ENCODE data around the gene TP53TG5. TPM values are rescaled to one million over a fixed set of nuclear protein-coding genes. Genes with fewer than 3 reads are reported as not detected.
"Not testable (repeated sequence)": the region's sequence is repeated elsewhere in the genome, so short reads cannot be mapped to it uniquely, and the experiment has no call there.

The TP53TG5 gene
- total RNA-seq, 1 donor from 2014 or later, result 0.09 TPM

DNA sequence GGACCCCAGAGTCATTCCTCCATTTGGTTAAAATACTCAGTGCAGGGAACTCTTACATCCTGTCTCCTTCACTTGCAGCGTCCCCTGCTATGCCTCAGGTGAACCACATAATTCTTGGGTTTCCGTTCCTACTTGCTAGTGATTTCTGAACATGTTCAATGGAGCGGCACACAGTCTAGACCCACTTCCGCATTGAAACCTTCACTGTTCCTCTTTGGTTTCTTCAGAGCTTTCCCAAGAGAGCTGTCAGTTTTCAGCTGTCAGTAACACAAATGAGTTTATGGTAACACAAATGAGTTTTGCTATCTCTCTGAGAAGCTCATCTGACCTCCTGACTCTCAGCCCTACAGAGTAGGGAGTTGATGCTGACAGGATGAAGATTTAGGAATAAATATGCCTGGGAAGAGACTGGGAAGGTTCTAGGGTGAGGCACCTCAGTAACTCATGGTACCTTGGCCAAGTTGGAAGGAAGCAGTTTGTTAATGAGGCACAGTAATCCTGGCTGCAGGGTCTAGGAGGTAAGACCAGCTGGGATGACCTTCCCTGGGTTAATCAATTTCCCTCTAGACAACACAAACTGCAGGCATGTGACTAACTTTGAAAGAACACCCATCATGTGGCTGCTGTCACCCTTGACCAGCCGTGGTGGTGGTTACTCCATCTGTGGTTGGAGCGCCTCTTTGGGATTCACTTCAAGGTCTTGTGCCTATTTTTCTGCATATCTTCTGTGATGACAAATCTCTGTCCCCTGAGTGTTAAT, 9.7 kb downstream of the TP53TG5 start:
- intact Hi-C loops (cut with micrococcal nuclease), result loop anchor here (10.0 kb wide), 1 partner anchor 404 kb away; the partner anchor contains the start of genes STK4 and TOMM34

DNA sequence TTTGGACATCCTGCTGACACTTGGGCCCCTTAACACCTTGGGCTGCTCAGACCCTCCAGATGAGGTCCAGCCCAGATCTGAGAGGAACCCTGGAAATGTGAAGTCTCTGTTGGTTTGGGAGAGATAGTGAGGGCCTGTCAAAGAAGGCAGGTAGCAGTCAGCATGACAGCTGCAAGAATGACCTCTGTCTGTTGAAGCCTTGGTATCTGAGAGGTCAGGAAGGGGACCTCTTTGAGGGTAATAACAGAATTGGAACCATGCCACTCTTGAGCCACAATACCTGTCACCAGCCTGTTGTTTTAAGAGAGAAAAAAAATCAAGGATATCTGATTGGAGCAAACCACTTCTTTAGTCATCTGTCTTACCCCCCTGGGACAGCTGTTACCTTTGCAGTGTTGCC, 11.0 kb downstream of the TP53TG5 start:
- intact Hi-C loops (cut with micrococcal nuclease), result loop anchor here (10.0 kb wide), 1 partner anchor 402 kb away; the partner anchor contains the start of genes STK4 and TOMM34

DNA sequence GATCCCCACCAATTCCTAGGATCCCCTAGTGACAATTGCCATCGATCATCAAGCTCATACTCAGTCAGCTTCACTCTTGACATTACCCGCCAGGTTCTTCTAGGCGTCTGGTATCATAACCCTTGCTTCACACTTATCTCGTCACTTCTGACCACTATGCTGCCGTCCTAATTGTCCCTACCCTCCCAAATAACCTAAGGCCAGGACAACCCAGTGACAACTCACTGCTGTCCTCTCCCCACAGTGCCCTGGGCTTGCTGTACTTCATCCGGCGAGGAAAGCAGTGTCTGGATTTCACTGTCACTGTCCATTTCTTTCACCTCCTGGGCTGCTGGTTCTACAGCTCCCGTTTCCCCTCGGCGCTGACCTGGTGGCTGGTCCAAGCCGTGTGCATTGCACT, 11.5 kb downstream of the TP53TG5 start:
- intact Hi-C loops (cut with micrococcal nuclease), result loop anchor here (10.0 kb wide), 1 partner anchor 402 kb away; the partner anchor contains the start of genes STK4 and TOMM34

DNA sequence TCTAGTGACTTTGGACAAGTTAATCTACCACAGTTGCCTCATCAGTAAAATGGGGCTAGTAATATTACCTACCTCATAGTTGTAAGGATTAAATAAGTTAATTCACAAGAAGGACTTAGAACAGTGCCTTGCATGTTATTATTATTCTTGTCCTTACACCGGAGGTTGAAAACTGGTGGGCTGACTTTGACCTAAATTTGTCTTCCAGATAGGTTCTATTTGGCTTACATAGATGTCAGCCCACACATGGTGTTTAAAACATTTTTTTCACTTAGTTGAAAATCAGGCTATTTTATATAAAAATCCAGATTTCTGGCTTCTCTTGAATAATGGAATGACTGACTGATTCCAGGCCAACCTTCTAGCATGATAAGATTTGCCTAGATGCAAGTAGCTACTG, 11.9 kb downstream of the TP53TG5 start:
- intact Hi-C loops (cut with micrococcal nuclease), result loop anchor here (10.0 kb wide), 1 partner anchor 401 kb away; the partner anchor contains the start of genes STK4 and TOMM34

DNA sequence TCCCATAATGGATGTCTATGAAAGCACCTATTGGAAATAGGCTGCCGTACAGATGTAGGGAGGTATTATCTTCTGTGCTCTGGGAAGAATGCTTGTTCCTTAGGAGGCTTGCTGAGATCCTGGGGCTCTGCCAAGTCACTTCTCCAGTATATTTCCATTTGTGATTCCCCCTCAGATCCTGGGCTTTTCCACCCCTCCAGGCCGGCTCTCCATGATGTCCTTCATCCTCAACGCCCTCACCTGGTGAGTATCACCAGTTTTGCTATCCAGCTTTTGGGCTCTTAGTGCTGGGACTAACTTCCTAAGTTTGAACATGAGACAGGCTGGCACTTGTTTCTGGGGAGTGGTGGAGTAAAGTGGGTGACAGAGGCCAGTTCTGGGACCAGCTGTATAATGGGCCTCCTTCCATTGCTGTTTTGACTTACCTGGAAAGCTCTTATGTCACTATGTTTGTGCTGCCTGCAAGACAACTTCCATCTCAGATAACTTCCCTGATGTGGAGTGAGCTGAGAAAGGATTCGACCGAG, 12.6 kb downstream of the TP53TG5 start:
- intact Hi-C loops (cut with micrococcal nuclease), result loop anchor here (10.0 kb wide), 1 partner anchor 401 kb away; the partner anchor contains the start of genes STK4 and TOMM34

DNA sequence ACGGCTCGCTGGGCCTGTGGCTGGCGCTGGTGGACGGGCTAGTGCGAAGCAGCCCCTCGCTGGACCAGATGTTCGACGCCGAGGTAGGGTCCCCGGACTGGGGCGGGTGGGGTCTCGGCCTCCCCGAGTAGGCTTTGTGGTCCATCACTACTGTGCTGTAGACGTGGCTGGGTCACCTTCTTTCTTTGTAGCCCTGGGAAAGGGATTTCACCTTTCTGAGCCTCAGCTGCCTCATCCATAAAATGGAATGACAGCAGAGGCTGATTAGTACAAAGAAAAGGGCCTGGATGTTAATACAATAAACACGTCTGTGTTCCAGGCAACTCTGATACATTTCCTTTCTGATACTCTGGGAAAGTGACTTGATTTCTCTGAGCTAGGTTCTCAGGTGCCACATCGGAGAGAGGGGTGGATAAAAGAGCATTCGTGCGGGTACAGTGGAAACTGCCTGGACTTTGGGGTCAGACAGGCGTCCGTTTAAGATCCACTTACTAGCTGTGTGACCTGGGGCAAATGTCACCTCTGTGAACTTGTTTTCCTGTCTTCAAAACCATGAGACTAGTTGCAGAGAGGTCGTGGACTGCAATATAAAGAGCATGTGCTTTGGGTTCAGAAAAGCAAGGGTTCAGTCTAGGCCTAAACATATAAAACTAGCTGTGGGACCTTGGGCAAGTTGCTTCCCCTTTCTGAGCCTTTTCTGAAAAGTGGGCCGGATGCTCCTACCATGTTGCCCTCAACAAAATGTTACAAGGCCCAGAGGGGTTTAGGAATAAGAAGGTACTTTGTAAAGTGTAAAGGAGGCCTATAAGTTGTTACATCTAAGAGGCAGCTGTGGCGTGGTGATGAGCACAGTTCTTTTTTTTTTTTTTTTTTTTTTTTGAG, 14.3 kb downstream of the TP53TG5 start:
- intact Hi-C loops (cut with micrococcal nuclease), result loop anchor here (1.0 to 10.0 kb wide), 9 partner anchors 9 to 607 kb away; partner anchors contain the start of genes ACOT8, PIGT, SDC4 and STK4

DNA sequence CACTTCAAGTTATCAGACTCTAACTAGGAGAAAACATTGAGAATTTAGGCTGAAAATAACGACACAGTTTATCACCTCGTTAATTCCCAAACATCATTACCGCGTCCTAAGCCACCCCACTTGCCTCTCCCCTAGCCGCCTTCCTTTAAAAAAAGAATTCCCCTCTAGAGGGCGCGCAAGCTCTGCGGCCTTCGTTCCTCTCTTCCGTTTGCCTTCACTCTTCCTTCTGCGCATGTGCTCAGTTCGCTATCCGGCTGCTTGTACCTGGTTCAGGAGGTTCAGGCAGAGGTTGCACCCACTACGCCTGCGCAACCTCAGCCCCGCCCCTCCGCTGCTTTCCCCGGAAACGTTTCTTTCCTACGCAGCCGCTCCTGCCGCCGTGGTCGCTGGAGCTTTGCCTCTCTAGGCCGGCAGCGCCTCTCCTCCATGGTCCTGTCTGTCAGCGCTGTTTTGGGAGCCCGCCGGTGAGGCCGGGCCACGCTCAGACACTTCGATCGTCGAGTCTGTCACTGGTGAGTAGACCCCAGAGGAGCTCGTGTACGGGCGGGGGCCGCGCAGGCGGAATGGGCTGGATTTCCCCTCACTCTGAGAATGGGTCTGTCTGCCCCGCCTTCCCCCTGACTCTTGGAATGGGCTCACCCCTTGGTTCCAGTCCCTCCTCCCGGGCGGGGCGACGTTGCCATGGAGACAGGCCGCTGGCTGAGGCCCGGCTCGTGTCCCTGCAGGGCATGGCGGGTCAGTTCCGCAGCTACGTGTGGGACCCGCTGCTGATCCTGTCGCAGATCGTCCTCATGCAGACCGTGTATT, 15.1 kb downstream of the TP53TG5 start, which contains the start of gene SYS1:
Gene SYS1 (plus strand): TSS at position 353 of the 807 bp plus-strand sequence. CDS start 376 bp downstream, at position 729.
- intact Hi-C loops (cut with micrococcal nuclease), result loop anchor here (1.0 to 10.0 kb wide), 9 partner anchors 8 to 608 kb away; partner anchors contain the start of genes ACOT8, PIGT, SDC4 and STK4

DNA sequence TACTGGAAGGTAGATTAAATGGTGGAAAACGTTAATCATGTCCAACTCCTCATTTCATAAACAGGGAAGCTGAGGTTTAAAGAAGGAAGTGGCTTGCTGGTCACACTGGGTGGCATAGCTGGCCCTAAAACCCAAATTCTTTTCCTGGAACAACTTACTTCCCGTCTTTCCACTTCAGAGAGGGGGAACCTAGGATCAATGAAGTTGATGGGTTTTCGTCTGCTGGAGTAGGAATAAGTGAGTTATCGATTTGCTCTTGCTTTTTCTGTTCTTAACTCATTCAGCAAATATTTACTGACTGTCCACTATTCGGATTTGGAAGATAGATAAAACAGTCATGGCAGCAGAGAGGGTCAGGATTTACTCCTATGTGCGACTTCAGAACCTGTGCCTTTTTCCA, 16.3 kb downstream of the TP53TG5 start:
- intact Hi-C loops (cut with micrococcal nuclease), result loop anchor here (2.0 to 10.0 kb wide), 4 partner anchors 43 to 609 kb away; partner anchors contain the start of genes ACOT8, STK4, TOMM34 and ZSWIM3

DNA sequence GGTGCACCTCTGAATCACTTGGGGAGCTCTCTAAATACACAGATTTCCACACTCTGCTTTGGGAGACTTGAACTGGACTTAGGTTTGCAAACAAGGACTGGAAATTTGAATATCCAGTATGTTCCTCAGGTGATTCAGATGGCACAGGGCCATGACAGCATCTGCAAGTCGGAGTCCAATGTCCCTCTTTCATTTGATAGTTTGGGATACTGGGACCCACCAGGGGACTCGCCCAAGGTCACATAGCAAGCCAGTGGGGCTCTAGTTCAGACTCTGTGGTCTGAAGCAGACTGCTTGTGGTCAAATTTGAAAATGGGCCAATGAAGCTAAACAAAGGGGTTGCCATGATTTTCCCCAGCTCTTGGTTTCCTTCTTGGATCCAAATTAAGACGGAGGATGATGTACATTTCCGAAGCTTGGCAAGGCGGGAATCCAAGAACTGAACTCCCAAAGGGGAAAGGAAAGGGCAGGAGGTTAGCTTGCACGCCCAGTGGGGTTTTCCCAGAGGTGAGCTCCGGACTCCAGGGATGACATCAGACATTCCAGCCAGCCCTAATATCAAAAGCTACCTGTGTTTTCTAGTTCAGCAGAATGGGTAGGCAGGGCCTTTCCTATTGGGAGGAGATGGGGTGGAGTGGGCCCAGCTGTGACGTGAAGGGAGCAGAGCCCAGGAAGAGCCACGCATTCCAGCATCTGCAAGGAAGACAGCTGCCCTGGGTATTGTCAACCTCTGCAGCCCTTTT, 18.5 kb downstream of the TP53TG5 start:
- intact Hi-C loops (cut with micrococcal nuclease), result loop anchor here (10.0 kb wide), 1 partner anchor 395 kb away; the partner anchor contains the start of genes STK4 and TOMM34

DNA sequence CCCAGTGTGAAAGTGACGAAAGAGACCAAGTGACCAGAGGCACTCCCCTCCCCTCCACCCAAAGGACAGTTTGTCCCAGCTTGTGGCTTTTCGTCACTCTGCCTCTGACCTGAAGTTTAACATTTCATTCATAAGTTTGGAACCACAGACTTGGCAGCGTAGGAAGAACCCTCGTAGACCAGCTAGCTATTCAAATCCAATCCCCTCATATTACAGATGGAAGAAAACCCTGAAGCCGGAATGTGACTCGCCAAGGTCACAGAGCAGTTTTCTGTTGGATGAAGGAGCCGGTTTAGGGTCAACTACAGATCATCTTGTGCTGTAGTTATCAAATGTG, 19.1 kb downstream of the TP53TG5 start:
- intact Hi-C loops (cut with micrococcal nuclease), result no loop called here

DNA sequence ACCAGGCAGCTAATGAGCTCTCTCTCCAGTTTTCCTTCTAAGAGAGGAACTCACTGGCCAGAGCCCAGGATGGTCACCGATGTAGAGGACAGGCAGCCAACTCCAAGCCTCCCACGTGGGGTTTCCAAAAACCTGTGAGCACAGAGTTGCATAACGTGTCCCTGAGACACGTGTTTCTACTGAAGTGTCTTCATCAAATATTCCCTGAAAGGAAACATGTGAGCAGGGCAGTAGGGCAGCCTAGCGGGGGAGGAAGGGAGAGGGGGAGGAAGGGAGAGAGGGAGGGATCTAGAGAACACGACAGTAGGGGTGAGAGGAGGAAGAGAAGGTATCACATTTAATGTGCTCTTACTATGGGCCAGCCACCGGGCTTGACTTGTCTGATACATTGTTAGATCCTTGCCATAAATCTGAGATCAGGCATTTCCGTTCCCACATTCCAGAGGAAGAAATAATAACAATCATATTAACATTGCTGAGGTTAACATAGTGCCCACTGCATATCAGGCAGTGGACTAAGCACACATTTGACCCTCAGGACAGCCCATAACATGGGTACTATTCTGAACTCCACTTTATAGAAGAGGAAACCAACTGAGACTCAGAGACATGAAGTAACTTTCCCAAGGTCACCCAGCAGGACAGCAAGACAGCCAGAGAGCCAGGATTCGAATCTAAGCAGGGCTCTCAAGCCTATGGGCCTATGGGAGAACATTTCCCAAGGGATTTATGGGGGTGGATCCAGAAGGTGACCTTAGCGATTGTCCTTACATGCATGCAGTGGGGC, 19.6 kb downstream of the TP53TG5 start:
- intact Hi-C loops (cut with micrococcal nuclease), result no loop called here

DNA sequence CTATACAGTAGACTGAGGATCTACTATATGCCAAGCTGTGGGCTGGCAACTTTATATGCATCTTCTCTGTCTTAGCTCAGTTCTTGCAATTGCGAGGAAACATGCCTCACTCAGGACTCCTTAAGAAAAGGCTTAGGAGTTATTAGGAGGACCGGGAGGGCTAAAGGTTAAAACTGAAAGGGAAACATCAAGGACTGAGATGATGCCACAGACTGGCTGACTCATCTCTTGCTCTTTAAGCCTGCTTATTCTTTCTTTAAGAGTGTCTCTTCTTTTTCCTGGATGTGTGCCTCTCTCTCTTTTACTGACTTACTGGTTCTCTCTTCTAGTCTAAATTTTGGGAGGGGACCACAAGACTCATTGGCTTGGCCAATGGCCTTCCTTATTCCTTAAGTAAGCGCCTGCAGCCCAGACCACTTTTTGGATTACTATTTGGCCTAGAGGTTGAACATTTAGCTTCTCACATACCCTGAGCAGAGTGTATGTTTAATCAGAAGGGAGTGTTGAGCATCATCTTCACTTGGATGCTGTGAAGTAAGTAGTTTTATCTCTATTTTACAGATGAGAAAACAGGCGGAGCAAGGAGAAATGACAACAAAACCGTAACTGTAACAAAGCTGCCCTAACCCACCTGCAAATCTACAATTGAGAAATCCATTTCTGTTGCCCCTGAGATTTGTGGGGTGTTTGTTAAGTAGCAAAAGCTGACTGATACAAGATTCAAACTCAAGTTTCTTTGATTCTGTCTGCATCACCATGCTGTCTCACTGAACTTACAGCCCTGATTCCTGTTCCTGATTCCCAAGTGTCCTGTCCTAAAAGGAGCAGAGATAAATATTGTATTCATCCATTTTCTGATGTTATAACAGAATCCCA, 22.7 kb downstream of the TP53TG5 start:
- intact Hi-C loops (cut with micrococcal nuclease), result loop anchor here (1.0 kb wide), 1 partner anchor 8 kb away; the partner anchor contains the start of gene SYS1

DNA sequence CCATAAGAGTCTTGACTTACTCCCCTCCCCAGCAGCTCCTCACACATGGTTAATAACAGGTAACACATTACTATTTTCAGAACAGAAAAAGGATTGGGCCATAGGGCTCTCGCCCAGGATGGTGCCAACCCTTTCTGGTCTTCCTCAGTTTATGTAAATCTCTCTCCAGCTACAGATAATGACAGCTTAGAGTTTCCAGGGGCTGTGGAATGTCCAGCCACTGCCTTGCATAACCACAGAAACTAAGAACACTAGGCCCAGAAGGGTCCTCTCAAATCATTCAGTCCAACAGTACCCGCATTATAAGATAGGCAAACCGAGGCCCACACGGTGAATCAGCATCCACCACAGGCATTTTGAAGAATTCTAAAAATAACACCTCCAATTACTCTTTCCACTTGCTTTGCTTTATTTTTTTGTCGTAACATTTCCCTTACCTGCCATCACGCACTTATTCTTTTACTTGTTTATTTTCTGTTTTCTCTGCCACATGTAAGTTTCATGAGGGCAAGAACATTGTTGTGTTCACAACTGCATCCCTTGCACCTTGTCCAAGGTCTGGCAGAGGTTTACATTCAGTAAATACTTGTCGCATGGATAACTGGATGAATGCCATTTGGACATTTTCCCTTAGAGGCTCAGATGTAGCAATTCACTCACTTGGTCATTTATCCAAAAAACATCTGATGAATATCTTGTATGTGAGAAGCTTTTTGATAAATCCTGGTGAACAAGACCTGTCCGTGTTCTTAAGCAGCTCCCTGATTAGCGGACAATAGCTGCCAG, 23.5 kb downstream of the TP53TG5 start:
- intact Hi-C loops (cut with micrococcal nuclease), result loop anchor here (1.0 kb wide), 1 partner anchor 9 kb away; the partner anchor contains the start of gene SYS1

DNA sequence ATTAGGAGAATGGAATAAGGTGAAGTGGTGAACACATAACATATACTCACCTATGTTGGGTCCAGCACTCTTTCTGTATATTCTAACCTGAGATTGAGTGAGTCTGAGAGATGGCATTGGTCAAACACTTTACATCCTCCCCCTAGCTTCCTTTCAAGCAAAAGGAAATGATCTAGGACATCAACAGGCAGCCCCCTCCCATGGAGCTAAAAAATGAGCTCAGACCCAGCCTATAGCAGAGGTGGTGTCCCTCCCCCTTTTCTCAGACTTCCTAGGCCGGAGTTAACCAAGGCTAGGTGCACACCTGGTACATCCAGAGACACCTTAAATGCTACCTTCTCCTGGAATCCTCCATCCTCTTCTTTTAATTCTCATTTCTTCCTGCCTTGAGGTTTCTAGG, 24.4 kb downstream of the TP53TG5 start:
- intact Hi-C loops (cut with micrococcal nuclease), result no loop called here

DNA sequence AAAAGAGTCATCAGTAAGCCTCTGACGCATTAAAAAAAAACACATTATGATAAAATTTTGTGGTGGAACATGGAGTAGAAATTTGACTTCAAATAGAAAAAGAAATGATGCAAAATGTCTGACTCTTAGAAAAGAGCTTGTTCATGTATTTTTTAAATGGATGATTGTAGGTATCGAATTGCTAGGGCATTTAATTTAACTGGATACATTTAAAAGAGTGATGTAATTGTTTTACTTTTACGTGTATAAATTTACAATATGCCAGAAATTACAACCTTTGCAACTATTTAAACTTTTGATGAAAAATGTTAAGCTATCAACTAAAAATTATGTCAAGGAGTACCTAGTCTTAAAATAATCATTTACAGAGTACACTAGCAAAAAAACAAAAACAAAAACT, 25.4 kb downstream of the TP53TG5 start:
- intact Hi-C loops (cut with micrococcal nuclease), result no loop called here

DNA sequence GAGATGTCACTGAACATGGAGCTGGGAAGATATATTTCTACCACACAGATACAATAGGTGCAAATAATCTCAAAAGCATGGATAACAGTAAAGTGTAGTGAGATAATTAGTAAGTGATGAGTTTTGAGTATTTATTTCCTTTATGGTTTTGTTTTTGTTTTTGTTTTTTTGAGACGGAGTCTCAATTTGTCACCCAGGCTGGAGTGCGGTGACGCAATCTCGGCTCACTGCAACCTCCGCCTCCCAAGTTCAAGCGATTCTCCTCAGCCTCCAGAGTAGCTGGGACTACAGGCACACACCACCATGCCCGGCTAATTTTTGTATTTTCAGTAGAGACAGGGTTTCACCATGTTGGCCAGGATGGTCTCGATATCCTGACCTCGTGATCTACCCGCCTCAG, 27.3 kb downstream of the TP53TG5 start:
- intact Hi-C loops (cut with micrococcal nuclease), result not testable (repeated sequence)

DNA sequence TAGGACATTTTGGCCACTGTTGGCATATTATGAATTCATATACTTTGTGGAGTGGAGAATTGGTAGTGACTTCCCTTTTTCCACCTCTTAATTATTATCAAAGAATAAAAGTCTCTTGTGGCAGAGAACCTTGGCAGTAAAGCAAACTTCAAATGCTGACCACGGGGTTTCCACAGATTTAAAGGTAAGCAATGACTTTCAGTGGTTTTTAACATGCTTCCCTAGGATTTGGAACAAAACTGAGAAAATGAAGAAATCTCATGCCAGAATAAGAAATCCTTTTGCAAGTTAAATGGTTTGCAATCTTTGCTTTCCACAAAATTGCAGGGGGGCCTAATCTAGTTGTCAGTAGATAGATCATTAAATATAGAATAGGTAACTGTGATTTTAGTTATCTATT, 27.9 kb downstream of the TP53TG5 start:
- intact Hi-C loops (cut with micrococcal nuclease), result no loop called here
